LNCAP (cell line): ENCODE data around the gene E2F1.

Experiments used
- CTCF ChIP-seq: fragments of 450-650 bp; IDR thresholded peaks from 2 replicates; pipeline ENCODE4 v1.5.1; 2017; ENCODE audit warnings: mild to moderate bottlenecking

E2F1 gene

GRCh38 chr20:33651562-33652048, 34.6 kb downstream of the E2F1 start:
- TF ChIP-seq CTCF: no peak

- TF ChIP-seq CTCF: no peak
These were observed 35.2 kb downstream of the E2F1 start for GRCh38 chr20:33650753-33651561.

- TF ChIP-seq CTCF: no peak
These were observed 36.0 kb downstream of the E2F1 start for GRCh38 chr20:33650111-33650752.

- no peak for TF ChIP-seq CTCF
These were observed 36.9 kb downstream of the E2F1 start for GRCh38 chr20:33649201-33649681.

GRCh38 chr20:33648396-33649004, 37.7 kb downstream of the E2F1 start:
- TF ChIP-seq CTCF: no peak

- TF ChIP-seq CTCF: no peak
These were observed 38.4 kb downstream of the E2F1 start for GRCh38 chr20:33647603-33648395.

- TF ChIP-seq CTCF: no peak
These were observed 40.0 kb downstream of the E2F1 start for GRCh38 chr20:33646191-33646590.
